ES-I3 (cell line): ENCODE measurements around the gene TMEM164.

Source experiments
- H3K36me3 ChIP-seq: 2 replicates; pipeline ENCODE4 v1.6.1; 2013; ENCODE audit warnings: mild to moderate bottlenecking, low read length, control low read depth, moderate library complexity; ENCODE audit not compliant: insufficient read depth
- H3K4me1 ChIP-seq: 2 replicates; pipeline ENCODE4 v1.6.1; 2013; ENCODE audit warnings: mild to moderate bottlenecking, control low read depth, low read length; ENCODE audit not compliant: insufficient read depth
- H3K9ac ChIP-seq: 2 replicates; pipeline ENCODE4 v1.6.1; 2013; ENCODE audit warnings: low read depth, mild to moderate bottlenecking, low read length, moderate library complexity
- H3K9me3 ChIP-seq: 2 replicates; pipeline ENCODE4 v1.6.1; 2013; ENCODE audit warnings: mild to moderate bottlenecking, low read length, moderate library complexity; ENCODE audit not compliant: control insufficient read depth, insufficient read depth

TMEM164 gene

GRCh38 chrX:110210417-110211139, 207.7 kb downstream of the TMEM164 start:
- H3K36me3 ChIP-seq = no peaks in the 10 kb centered on the region; the same call in 1 of the 2 replicates
- H3K9ac ChIP-seq = no peak overlapping the region; the same call in 1 of the 2 replicates
- H3K9me3 ChIP-seq = no peaks in the 10 kb centered on the region
- H3K4me1 ChIP-seq = peaks cover 22% of the 10 kb centered on the region

GRCh38 chrX:110211340-110211739, 208.4 kb downstream of the TMEM164 start:
- no peaks in the 10 kb centered on the region; the same call in 1 of the 2 replicates for H3K36me3 ChIP-seq
- H3K4me1 ChIP-seq = peaks cover 22% of the 10 kb centered on the region
- H3K9me3 ChIP-seq = no peaks in the 10 kb centered on the region
- no peak overlapping the region for H3K9ac ChIP-seq

- Histone ChIP-seq H3K36me3 (no peaks in the 10 kb centered on the region; the same call in 1 of the 2 replicates), H3K9me3 (no peaks in the 10 kb centered on the region), H3K9ac (no peak overlapping the region), H3K4me1 (peaks cover 22% of the 10 kb centered on the region)
These were observed 209.4 kb downstream of the TMEM164 start for GRCh38 chrX:110212299-110212698.

GRCh38 chrX:110213183-110213582, 210.3 kb downstream of the TMEM164 start:
- peaks cover 22% of the 10 kb centered on the region for H3K4me1 ChIP-seq
- H3K9me3 ChIP-seq = no peaks in the 10 kb centered on the region
- H3K9ac ChIP-seq = no peak overlapping the region
- no peaks in the 10 kb centered on the region; the same call in 1 of the 2 replicates for H3K36me3 ChIP-seq

- H3K4me1 ChIP-seq = peaks cover 18% of the 10 kb centered on the region
- no peaks in the 10 kb centered on the region for H3K9me3 ChIP-seq
- H3K9ac ChIP-seq = no peak overlapping the region
- H3K36me3 ChIP-seq = no peaks in the 10 kb centered on the region; the same call in 1 of the 2 replicates
These were observed 211.8 kb downstream of the TMEM164 start for GRCh38 chrX:110214684-110215083.

- H3K36me3 ChIP-seq = no peaks in the 10 kb centered on the region
- H3K4me1 ChIP-seq = peaks cover 11% of the 10 kb centered on the region
- no peaks in the 10 kb centered on the region for H3K9me3 ChIP-seq
These were observed 212.5 kb downstream of the TMEM164 start for GRCh38 chrX:110215411-110215810.

GRCh38 chrX:110216027-110216426, 213.1 kb downstream of the TMEM164 start:
- peaks cover 4% of the 10 kb centered on the region; the same call in 1 of the 2 replicates for H3K4me1 ChIP-seq
- no peak overlapping the region for H3K9ac ChIP-seq

More at GRCh38 chrX:110215411-110215810, 212.5 kb downstream of the TMEM164 start:
- H3K9ac ChIP-seq = no peak overlapping the region

GRCh38 chrX:110218591-110218990, 215.7 kb downstream of the TMEM164 start:
- no peaks in the 10 kb centered on the region for H3K4me1 ChIP-seq
- H3K9me3 ChIP-seq = no peaks in the 10 kb centered on the region
- H3K36me3 ChIP-seq = no peaks in the 10 kb centered on the region
- H3K9ac ChIP-seq = no peak overlapping the region

More at GRCh38 chrX:110216027-110216426, 213.1 kb downstream of the TMEM164 start:
- Histone ChIP-seq H3K36me3 (no peaks in the 10 kb centered on the region), H3K9me3 (no peaks in the 10 kb centered on the region)

- no peaks in the 10 kb centered on the region for H3K36me3 ChIP-seq
- no peaks in the 10 kb centered on the region for H3K4me1 ChIP-seq
- no peak overlapping the region for H3K9ac ChIP-seq
- H3K9me3 ChIP-seq = no peaks in the 10 kb centered on the region
These were observed 217.0 kb downstream of the TMEM164 start for GRCh38 chrX:110219920-110220319.

- Histone ChIP-seq H3K4me1 (peaks cover 7% of the 10 kb centered on the region; the same call in 1 of the 2 replicates), H3K9me3 (no peaks in the 10 kb centered on the region), H3K9ac (no peak overlapping the region), H3K36me3 (no peaks in the 10 kb centered on the region)
These were observed 219.8 kb downstream of the TMEM164 start for GRCh38 chrX:110222497-110223257.

GRCh38 chrX:110224926-110225617, 222.2 kb downstream of the TMEM164 start:
- Histone ChIP-seq H3K36me3 (no peaks in the 10 kb centered on the region), H3K4me1 (peaks cover 17% of the 10 kb centered on the region; the same call in 1 of the 2 replicates), H3K9me3 (no peaks in the 10 kb centered on the region), H3K9ac (no peak overlapping the region)

- H3K9ac ChIP-seq = no peak overlapping the region
- H3K9me3 ChIP-seq = no peaks in the 10 kb centered on the region
- no peaks in the 10 kb centered on the region for H3K36me3 ChIP-seq
- peaks cover 17% of the 10 kb centered on the region; the same call in 1 of the 2 replicates for H3K4me1 ChIP-seq
These were observed 224.0 kb downstream of the TMEM164 start for GRCh38 chrX:110226931-110227330.
